Metanephros (tissue), 1 donor: ENCODE data around the gene ID2. TPM values are rescaled to one million over a fixed set of nuclear protein-coding genes. Genes with fewer than 3 reads are reported as not detected.

ENCODE experiments used
- total RNA-seq: library from RNA; depleted of rRNA; stranded (reverse); fragments of >200 nt; gene quantifications from one replicate; pipeline ENCODE4 v1.2.3, GENCODE V29; 2014

ID2 gene
- total RNA-seq = 607 TPM

GRCh38 chr2:8681786-8682692, at the start of gene ID2:
TSS of gene ID2 (plus strand) at chr2:8682056. CDS start at chr2:8682166, 110 bp downstream.

Other genes starting within 250 kb of the ID2 start
- gene KIDINS220, start 155.6 kb downstream of the ID2 start, total RNA-seq = 136 TPM